Stimulated activated CD8-positive, alpha-beta memory T cell treated with anti-CD3 and anti-CD28 coated beads, Interleukin-4, amount 100 ng/mL, for 4 hours (primary cell): ENCODE results near the gene TSPAN2.

Experiments
- DNase-seq, 2 donors: peaks; one replicate each; pipeline ENCODE4 v3.0.0-alpha.2; 2020; ENCODE audit warnings: low read depth in 2 of 2, low spot score in 1 of 2

The TSPAN2 gene

GRCh38 chr1:115114308-115114707, 25.0 kb upstream of the TSPAN2 start:
- no peak for DNase-seq

GRCh38 chr1:115113766-115114165, 24.5 kb upstream of the TSPAN2 start:
- no peak for DNase-seq

GRCh38 chr1:115112496-115113375, 23.4 kb upstream of the TSPAN2 start:
- DNase-seq: peak in 1 of 2 donors; percentile 35

- no peak for DNase-seq
These were observed 18.4 kb upstream of the TSPAN2 start for GRCh38 chr1:115107516-115108260.

- DNase-seq: no peak
These were observed 16.5 kb upstream of the TSPAN2 start for GRCh38 chr1:115105831-115106230.

- no peak for DNase-seq
These were observed 10.4 kb upstream of the TSPAN2 start for GRCh38 chr1:115099693-115100050.

GRCh38 chr1:115098979-115099692, 9.8 kb upstream of the TSPAN2 start:
- DNase-seq: peak; percentile 28 to 32

GRCh38 chr1:115092175-115092574, 2.9 kb upstream of the TSPAN2 start:
- no peak for DNase-seq

GRCh38 chr1:115091572-115091971, 2.3 kb upstream of the TSPAN2 start:
- DNase-seq: no peak

- DNase-seq: no peak
These were observed 1.7 kb upstream of the TSPAN2 start for GRCh38 chr1:115090956-115091355.

GRCh38 chr1:115090540-115090939, 1.2 kb upstream of the TSPAN2 start:
- DNase-seq: no peak

GRCh38 chr1:115090186-115090490, 835 bp upstream of the TSPAN2 start:
- no peak for DNase-seq

GRCh38 chr1:115088871-115089419, 358 bp downstream of the TSPAN2 start:
- DNase-seq: no peak

GRCh38 chr1:115088115-115088778, 1.1 kb downstream of the TSPAN2 start:
- DNase-seq: no peak

GRCh38 chr1:115086176-115086830, 3.0 kb downstream of the TSPAN2 start:
- no peak for DNase-seq

GRCh38 chr1:115084902-115085511, 4.3 kb downstream of the TSPAN2 start:
- no peak for DNase-seq

- DNase-seq: no peak
These were observed 6.4 kb downstream of the TSPAN2 start for GRCh38 chr1:115082949-115083348.

GRCh38 chr1:115078708-115079107, 10.6 kb downstream of the TSPAN2 start:
- DNase-seq: no peak

- DNase-seq: no peak
These were observed 11.3 kb downstream of the TSPAN2 start for GRCh38 chr1:115077984-115078330.

- no peak for DNase-seq
These were observed 11.9 kb downstream of the TSPAN2 start for GRCh38 chr1:115077286-115077983.
